TTC549 (cell line): ENCODE measurements around the gene P2RX3.
"Not testable (repeated sequence)": the region's sequence is repeated elsewhere in the genome, so short reads cannot be mapped to it uniquely, and the experiment has no call there.

Experiments
- FAIRE-seq: peaks from 2 replicates; lab custom pipeline; 2012; peaks lifted over from hg19 to GRCh38; lab: Jason Lieb, UNC

P2RX3 gene

DNA sequence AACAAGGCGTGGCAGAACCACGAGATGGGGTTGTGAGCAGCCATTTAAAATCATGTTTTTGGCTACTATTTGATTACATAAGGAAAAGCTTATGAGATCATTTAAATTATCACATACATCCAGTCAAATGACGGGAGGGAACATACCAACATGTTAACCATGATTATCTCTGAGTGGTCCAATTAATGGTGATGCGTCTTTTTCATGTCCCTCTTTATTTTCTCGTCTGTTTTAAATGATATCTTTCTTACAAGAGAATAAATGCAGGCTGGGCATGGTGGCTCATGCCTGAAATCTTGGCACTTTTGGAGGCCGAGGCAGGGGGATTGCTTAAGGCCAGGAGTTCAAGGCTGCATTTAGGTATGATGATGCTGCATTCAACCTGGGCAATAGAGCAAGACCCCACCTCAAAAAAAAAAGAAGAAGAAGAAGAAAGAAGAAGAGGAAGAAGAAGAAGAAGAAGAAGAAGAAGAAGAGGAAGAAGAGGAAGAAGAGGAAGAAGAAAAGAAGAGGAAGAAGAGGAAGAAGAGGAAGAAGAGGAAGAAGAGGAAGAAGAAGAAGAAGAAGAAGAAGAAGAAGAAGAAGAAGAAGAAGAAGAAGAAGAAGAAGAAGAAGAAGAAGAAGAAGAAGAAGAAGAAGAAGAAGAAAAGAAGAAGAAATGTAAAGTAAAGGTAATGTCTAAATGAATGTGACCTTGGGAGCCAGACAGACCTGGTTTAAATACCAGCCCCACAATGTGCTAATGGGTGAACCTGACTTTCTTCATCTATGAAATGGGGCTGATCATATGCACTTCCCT is 65.0 kb downstream of the P2RX3 start:
- FAIRE-seq, result not testable (repeated sequence)

DNA sequence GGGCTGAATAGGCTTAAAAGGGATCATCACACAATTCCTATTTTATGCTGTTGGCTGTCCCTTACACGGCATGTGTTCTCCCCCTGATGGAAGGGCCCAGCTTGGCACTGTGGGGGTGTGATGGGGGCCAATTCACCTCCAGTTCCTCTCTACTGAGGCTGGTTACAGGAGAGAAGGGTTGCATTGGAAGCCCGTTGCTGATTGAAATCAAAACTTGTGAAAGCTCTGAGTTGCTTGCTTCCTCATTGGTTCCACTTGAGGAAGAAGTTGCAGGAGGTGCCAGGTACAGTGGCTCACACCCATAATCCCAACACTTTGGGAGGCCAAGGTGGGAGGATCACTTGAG is 65.6 kb downstream of the P2RX3 start:
- FAIRE-seq, result no peak

DNA sequence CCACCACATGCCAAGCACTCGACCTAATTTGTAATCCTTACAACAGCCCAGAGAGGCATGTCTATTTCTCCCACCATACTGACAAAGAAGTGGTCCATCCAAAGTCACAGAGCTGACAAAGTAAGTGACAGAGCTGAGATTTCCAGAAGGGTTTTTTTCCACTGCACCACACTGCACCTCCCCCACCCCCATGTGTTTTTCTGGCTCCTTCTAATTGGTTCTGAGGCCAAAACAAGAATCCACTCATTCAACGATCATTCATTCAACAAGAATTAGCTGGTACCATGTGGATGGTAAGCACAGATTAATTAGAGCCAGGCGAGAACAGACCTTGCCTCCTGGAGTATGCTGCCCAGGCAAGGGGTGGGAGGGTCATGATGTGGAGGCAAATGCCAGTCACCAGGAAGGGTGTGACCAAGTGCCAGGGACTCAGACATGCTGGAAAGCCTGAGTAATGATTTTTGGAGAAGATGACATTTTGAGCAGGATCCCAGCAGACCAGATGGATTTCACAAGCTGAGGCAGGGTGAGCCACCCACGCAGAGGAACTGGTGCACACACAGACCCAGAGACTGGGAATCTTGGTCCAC is 67.2 kb downstream of the P2RX3 start:
- no peak for FAIRE-seq

DNA sequence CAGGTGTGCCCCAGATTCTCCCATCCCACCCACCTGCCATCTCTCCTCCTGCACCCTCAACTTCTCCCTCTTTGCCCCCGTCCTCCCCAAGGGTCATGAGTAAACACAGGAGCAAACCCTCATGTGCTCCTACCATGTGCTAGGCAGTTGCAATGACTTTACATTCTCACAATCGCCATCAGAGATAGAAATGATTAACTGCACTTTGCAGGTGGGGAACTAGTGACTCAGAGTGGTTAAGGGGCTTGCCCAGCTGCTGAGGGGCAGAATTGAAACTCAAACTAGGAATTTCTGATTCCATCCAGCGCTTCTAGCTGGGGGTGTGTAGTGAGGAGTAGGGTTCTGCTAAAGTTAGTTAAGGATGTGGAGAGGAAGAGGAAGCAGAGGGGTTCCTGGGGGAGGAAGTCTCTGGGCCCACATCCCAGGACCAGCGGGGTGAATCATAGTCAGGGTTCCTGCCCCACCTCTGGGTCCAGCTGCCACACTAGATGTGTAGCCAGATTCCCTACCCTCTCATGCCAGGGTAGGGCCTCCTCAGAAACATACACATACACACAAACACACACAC is 68.3 kb downstream of the P2RX3 start:
- FAIRE-seq, result no peak

DNA sequence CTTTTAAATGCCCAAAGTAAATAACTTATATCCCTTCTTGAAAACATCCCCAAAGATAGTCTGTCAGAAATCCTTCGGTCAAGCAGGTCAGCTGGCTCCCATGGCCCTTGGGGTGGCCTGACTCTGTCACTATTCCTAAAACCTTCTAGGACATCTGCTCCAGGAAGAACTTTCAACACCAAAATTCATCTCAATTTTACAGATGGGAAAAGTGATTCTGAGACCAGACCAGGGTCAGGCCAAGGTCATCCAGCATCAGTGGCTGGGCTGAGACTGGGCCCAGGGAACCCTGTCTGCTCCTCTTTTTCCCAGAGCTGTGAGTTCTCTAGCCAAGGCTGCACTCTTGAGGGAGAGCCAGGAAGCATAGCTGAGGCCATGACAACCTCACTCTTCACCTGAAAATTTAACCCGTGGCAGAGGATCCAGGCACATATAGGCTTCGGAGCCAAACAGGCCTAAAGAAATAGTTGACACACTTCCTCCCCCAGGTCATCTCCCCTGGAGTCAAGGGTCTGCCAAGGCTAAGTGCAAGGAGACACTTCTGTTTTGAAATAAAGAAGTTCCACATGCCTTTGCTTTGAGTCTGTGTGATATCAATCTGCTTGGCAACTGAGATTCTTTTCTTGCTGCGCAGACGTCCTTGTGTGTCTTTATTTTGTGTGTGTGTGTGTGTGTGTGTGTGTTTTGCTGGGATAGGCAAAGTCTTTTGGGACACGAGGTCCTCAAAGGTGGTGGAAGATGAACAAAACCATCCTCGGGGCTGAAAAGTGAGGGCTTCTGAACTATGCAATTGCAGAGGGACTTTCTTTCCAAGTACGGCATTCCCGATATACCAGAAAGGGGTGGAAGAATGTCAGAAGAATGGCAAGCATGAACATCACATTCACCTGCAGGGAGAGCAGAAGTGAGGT is 69.1 kb downstream of the P2RX3 start:
- no peak for FAIRE-seq

DNA sequence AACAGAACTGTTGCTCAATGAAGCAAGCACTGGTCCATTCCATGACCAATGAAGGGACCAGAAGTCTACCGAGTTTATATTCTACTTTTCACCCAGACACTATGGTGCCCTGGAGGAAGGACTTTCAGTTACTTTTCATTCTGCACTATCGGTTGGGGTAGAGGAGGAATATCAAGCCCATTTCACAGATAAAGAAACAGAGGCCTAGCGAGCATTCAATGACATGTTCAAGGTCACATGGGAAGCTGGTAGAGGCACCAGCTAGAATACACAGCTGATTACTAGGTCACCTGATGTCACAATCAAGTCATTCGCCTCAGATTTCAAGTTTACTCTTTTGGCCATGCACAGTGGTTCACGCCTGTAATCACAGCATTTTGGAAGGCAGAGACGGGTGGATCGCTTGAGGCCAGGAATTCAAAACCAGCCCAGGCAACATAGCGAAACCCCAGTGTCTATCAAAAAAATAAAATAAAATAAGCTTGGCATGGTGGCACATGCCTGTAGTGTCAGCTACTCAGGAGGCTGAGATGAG is 69.9 kb downstream of the P2RX3 start:
- FAIRE-seq, result no peak

DNA sequence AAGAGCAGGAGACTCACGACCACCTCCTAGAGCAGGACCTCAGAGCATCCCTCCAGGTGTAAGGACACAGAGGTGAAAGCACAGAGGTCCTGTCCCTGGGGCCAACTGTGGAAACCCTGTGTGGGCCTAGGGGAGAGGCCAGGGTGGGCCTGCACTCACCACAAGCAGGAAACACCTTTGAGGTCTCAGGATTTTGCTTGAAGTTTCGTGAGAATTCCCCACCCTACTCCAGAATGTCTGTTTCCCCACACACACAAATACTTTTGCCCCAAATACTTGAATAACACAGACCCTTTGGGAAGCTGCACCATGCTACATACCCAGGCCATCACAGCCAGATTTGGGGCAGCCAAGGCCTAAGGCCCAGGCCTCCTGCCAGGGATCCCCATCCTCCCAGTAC is 70.6 kb downstream of the P2RX3 start:
- no peak for FAIRE-seq

DNA sequence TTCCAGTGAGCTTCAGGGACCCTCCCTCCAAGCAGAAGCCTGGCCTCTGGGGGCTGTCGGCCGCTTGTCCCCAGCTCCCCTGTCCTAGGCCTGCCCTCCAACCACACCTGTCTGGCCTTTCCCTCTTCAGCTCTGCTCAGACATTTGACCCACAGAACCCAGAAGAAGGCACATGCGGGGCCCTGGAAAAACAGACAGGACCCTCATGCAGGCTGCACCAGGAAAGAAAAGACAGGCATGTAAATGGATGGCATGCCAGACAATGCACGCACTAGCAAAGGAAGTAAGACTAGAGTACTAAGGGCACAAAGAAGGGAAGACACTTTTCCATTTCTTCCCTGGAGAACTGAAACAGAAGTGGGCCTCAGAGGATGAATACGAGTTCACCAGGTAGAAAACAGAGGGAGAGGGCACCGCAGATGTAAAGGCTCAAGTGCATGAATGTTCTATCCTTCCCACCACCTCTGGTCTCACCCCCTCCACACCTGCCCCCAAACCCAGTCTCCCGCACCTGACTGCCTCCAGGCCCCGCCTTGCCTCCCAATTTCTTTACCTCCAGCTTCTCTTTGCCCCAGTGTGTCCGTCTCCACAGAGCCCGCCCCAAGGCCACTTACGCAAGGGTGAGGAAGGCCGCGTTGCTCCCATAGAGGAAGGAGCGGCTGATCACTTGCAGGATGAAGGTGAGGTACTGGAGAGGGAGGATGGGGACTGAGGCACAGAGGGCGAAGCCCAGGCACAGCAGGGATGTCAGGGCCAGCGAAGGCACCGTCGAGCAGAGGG is 71.4 kb downstream of the P2RX3 start:
- no peak for FAIRE-seq

DNA sequence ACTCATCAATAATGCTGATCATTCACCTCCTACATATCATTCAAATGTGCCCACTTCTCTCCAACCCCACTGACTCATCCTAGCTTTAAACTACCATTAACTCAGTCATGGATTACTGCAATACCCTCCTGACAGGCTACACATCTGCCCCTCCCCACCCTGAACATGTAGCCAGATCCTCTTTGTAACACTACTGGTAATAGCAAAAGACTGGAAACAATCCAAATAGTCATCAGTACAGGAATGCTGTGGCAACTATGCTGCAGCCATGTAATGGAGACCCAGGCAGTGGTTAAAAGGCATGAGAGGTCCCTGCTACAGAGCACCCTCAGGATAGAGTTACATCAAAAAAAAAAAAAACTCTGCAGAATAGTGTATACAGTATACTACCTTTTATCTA is 72.1 kb downstream of the P2RX3 start:
- no peak for FAIRE-seq

DNA sequence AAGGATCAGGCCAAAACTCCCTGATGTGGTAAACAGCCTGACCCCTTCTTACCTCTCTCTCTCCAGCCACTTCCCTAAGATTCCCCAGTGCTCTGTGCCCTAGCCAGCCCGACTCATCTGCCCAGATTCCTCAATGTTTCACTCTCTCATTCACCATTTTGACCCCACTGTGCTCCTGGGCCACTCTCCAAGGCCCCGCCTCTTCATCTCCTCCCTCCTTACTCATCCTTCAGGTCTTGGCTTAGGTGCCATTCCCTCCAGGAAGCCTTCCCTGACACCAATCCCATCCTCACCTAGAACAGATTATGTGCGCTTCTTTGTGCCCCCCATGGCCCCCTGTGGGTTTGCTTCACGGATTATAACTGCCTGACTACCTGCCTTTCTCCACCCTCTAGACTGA is 75.5 kb downstream of the P2RX3 start:
- no peak for FAIRE-seq

DNA sequence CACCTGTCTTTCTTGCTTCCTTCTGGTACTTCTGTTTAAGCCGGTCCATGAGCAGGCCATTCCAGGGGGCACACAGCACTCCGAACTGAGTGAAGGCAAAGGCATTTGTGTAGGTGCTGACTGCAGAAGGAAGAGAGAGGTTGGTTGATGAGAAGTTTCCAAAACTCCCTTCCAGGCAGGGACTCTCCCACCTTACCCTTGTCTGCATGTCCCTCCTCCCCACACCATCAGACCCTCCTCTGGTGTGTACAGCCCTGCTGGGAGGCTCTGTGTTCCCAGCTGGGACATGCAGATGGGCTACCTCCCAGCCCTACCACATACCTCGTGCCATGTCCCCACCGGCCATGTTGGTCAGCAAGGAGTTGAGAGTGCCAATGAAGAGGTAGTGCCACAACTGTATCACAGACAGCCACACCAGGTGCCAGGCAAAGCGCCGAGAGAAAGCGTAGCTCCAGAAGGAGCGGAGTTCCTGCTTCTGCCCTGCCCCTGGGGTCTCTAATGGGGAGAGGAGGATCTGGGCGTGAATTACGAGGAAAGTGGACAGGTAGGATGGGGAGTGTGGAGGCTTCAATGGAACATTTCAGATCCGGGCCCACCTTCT is 76.6 kb downstream of the P2RX3 start:
- FAIRE-seq, result no peak

DNA sequence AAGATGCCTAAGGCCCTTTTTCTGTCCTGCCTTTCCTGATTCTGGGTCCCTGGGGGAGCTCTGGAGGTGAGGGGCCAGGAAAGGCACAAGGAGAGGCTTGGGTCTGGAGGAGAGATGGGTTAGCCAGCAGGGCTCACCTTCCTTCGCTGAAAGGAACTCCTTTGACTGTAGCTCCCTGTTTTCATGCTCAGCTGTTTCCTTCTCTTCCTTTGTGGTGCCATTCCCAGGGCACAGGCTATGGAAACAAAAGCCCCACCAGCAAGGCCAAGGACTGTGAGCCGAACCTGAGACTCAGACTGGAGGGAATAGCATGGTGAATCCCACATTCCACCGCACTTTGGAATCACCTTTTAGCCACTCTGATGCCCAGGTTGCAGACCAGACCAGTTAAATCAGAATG is 78.3 kb downstream of the P2RX3 start:
- no peak for FAIRE-seq

DNA sequence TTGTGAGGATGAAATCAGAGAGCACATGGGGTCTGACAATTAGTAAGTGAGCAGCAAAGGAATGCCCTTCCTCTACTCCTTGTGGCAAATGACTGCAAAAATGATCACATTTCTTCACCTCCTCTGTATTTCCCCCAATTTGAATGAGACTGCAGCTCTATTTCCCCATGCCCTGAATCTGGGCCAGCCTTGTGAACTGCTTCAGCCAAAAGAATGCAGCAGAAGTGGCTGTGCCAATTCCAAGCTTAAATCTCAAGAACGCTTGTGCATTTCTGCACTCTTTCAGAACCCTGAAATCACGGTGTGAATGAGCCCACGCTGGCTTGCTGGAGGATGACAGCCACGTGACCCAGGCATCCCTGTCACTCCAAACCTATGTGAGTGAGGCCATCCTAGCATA is 78.9 kb downstream of the P2RX3 start:
- no peak for FAIRE-seq

DNA sequence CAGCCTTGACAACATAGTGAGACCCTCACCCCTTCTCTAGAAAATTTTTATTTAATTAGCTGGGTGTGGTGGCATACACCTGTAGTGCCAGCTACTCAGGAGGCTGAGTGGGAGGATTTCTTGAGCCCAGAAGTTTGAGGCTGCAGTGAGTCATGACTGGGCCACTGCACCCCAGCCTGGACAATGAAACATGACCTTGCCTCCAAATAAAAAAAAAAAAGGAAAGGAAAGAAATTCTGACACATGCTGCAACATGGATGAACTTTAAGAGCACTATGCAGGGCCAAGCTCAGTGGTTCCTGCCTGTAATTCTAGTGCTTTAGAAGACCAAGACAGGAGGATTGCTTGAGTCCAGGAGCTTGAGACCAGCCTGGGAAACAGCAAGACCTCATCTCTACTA is 80.0 kb downstream of the P2RX3 start:
- FAIRE-seq, result no peak

DNA sequence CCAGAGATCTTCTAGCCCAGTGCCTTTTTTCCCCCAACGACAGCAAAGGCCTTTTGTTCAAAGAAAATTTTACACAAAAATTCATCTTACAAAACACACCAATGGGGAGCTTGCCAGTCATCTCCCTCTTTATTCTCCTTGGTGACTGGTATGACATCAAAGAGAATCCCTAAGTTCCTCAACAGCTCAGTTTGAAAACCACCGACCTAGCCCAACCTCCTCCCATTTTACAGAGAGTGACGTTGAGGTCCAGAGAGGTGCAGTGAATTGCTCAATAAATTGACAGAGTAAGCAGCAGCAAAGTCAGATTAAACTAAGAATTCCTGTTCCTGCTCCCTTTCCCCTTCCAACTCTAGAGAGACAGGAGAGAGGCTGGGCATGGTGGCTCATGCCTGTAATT is 81.0 kb downstream of the P2RX3 start:
- FAIRE-seq, result no peak

DNA sequence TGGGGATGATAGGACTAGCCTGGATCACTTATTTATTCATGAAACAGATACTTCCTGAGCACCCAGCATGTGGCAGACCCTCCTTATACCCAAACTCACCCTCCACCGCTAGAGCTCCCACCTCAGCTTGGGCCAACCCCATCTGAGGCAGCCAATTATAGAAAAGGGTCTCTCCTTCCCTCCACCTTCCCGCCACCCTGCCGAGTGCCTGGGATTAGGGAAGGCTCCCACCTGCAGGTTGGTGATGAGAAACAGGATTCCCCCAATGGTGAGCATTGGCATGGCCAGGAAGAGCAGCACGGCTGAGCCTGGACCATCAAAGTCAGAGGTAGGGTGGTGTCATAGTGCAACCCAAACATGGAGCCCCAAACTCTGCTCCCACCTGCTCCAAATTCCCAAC is 82.9 kb downstream of the P2RX3 start:
- FAIRE-seq, result no peak

DNA sequence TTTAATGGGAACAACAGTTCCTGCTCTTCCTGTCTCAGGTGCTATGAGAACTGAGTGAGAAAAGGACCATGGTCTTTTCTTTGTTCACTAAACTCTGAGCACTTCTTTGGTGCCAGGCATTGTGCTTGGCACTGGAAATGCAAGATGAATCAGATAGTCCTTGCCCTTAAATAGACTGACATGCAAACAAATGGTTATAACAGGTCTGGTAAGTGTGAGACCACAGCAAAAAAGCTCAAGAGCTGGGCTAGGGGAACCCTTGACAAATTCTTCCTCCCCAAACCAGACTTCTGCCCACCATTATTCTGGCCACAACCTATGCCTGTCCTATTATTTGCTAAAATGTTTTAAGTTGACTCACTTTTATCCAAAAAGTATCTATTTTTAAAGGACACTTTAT is 83.7 kb downstream of the P2RX3 start:
- no peak for FAIRE-seq
